ENCODE data around the gene THOC7.

The THOC7 gene

GRCh38 chr3:63878394-63879060 lies 14.9 kb upstream of the THOC7 start:
- DNase-seq (ENCODE audit: low read depth), result no peak

DNA sequence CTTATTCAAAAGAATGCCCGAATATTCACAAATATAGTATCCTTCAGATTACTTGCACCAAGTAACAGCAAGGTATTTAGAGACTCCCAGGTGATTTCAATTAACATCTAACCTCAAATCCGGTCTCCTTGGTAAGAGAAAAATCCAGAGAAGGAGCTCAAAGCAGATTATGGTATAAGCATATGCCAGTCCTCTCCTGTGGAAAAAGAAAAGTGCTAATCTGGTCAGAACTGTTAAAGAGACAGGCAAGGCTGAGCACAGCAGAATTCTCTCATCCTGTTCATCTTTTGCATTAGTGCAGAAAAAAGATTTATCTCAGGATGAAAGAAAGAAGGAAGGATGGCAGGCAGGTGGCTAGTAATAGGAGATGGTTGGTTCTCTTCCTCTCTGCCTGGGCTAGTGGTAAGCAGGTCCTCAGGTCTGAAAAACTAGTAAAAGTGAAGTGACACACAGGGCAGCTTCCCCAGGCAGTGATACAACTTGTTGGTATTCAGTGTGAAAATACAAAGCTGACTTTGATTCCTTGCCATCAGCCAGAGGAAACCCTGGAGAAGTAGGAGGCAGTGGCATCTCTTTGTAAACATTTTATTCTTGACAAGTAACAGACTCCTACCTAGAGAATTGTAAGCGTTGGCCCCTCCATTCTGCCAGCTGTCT lies 14.3 kb upstream of the THOC7 start:
- no peak for DNase-seq (ENCODE audit: low read depth)

GRCh38 chr3:63876260-63876659 lies 12.7 kb upstream of the THOC7 start:
- DNase-seq (ENCODE audit: low read depth), result no peak

DNA sequence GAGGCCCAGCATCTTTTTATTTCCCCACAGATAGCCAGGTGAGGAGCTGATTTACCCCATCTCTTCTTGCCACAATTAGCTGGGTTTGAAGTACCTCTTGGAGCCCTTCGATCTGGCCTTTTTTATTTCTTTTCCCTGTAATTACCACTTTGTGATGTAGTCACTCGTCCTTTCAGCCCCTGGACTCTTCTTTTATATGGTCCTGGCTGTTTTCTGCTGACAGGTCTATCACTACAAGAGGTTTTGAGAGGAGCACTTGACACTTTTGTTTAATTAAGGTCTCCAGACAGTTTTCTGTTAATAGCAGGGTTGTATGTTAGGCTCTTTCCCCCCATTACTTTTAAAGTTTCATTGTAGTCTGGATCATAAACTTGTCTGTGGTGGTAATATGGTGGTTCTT lies 11.9 kb upstream of the THOC7 start:
- no peak for DNase-seq (ENCODE audit: low read depth)

GRCh38 chr3:63874769-63875168 lies 11.2 kb upstream of the THOC7 start:
- DNase-seq (ENCODE audit: low read depth), result no peak

- no peak for DNase-seq (ENCODE audit: low read depth)
Measured at GRCh38 chr3:63872135-63872924, 8.7 kb upstream of the THOC7 start.

GRCh38 chr3:63870615-63871005 lies 7.0 kb upstream of the THOC7 start:
- DNase-seq (ENCODE audit: low read depth), result no peak

DNA sequence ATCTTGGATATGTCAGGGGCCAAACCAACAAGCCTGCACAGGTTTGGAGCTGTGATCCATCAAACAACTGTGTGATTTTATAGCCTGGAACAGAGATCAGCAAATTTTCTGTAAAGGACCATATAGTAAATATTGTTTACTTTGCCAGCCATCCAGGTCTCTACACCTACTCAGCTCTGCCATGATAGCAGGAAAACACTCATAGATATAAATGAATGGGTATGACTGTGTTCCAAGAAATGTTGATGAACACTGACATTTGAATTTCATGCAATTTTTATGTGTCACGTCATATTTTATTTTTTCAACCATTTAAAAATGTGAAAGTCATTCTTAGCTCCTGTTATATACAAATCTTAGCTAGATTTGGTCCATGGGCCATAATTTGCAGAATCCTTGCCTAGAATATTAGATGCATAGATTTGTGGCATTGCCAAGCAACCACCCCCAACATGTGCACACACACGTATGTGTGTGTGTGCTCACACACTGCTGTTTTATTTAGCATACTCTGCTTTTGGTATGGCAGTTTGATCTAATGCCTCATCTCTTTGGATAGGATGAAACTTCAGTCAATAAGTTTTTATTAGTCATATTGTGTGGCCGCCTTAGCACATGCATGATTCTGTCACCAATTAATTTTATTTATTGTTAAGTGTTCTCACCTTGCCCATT lies 6.5 kb upstream of the THOC7 start:
- no peak for DNase-seq (ENCODE audit: low read depth)

DNA sequence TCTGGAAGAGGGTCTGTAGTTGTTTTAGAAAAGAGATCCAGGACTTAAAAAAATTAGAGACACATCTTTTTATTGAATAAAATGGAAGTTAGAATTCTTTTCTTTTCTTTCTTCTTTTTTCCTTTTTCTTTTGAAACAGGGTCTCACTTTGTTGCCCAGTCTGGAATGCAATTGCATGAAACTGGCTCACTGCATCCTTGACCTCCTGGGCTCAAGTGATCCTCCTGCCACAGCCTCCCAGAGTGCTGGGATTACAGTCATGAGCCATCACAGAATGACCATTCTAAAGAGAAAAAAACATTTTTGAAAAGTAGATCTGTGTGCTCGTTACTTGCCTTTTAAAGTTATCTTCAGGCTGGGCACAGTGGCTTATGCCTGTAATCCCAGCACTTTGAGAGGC lies 3.6 kb upstream of the THOC7 start:
- no peak for DNase-seq (ENCODE audit: low read depth)

DNA sequence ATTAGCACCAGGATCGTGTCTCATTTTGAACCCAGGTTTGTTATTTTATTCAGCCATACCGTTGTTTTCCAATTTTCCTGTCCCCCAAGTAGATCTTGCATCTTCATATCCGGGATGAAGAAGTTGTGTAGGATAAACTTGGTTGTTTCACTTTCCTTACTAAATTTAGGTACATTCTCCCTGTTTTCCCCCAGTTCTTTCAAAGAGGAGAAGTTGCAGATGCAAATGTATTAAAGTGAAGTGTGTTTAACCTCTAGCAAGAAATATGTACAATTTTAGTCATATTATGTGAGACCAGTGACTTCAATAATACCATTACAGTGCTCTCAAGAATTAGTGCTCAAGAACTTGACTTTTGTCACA lies 1.3 kb upstream of the THOC7 start:
- DNase-seq (ENCODE audit: low read depth), result no peak

- peak; percentile 30 for DNase-seq (ENCODE audit: low read depth)
Measured at GRCh38 chr3:63864008-63864964, 681 bp upstream of the THOC7 start.

GRCh38 chr3:63862804-63863149 lies 828 bp downstream of the THOC7 start:
- no peak for DNase-seq (ENCODE audit: low read depth)

GRCh38 chr3:63861306-63861705 lies 2.3 kb downstream of the THOC7 start:
- DNase-seq (ENCODE audit: low read depth), result no peak

DNA sequence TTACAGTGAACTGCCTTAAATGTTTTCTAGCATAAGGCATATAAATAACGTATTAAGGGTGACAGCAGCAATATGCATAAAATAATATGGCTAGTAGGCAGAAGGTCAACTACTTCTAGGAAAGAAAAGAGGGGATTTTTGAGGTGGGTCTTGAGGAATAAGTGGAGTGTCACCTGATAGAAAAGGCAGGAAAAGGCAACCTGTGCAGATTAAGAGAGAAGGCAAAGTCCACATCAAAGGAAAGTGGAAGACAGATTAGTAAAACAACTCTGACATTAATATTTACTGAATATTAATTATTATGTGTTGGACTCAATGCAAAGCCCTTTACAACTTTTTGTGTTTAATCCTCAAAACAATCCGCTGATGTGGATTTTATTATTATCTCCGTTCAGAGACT lies 2.8 kb downstream of the THOC7 start:
- no peak for DNase-seq (ENCODE audit: low read depth)

- no peak for DNase-seq (ENCODE audit: low read depth)
Measured at GRCh38 chr3:63857311-63857710, 6.3 kb downstream of the THOC7 start.

DNA sequence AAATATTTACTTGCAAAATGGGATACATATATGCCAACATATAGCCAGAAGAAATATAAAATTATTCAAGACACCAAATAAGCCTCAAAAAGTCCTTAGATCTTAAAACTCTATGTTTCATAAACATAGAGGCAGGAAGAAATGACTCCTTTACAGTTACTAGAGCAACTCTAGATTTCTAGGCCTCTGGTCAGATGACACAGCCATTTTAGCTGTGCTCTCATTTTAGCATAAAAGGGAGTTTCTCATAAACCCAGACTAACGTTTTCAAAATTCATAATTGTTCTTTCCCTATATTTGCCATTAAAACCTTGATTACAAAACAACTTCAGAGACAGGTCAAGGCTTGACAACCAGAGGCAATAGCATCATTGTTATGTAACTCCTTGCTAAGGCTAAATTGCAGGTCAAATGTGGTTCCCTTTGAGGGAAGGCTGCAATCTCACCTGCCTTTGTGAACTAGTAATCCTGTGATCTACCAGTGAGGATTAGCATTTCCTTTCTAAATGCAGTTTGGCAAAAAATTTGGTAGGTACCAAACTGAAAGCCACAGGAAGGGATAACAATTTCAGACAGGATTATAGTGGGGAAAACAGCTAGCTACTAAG lies 8.2 kb downstream of the THOC7 start:
- DNase-seq (ENCODE audit: low read depth), result no peak

DNA sequence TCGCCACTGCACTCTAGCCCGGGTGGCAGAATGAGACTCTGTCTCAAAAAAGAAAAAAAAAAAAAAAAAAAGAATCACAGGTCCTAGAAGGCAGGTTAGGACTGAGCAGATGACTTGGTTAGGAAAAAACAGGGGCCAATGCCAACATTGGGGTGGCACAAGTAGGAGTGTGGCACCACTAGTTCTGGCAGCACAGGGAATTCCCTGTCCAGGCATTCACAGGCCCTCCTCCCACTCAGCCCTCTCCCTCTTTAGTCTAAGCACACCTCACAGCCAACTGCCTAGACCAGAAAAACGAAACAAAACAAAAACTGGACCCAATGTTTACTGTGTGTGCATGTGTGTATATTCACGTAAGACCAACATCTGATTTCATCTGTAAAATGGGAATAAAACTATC lies 10.5 kb downstream of the THOC7 start:
- no peak for DNase-seq (ENCODE audit: low read depth)

DNA sequence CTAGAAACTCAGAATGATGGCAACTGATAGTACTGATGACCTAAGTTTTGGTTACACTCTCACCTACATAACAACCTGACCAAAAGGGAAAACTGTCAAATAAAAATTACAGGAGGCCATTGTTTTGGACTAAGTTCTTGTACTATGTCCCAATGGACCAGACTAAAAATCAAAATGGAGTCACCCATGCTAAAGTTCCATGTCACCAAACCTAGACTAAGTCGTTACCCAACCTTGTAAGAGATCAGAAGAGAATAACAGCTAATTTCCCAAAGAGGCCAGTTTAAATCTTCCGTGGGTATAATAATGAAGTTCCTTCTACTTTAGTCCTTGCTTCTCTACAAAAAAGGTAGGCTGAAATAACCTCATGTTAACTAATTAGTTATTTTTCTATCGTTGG lies 12.3 kb downstream of the THOC7 start:
- DNase-seq (ENCODE audit: low read depth), result no peak

- DNase-seq (ENCODE audit: low read depth), result no peak
Measured at GRCh38 chr3:63849175-63849574, 14.4 kb downstream of the THOC7 start.

DNA sequence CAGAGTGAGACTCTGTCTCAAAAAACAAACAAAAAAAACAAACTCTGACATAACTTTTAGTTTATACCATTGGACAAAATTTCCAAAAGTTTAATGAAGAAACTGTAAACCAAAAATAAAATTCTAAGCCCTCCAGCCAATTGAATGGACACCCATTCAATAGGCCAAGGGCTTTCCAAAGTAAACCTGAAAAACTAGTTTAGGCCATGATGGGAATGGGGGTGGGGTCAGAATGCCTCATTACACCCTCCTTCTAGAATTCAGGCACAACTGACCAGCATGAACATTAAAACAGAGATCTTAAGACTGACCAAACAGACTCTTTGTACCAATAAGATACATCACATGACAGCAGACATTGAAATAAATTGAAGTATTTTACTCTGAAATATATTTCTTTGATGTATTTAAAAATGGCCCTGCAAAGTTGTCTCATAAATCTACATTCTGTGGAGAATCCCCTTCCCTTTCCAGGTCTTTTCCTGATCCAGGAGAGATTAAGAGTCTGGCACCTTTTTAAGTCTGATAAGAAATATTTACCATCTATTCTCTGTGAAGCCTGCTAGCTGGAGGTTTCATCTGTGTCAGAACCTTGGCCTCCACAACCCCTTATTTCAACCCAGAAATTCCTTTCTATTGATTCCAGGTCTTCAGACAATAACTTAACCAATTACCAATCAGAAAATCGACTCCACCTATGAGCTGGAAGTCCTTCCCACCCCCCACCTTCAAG lies 15.7 kb downstream of the THOC7 start:
- DNase-seq (ENCODE audit: low read depth), result no peak

DNA sequence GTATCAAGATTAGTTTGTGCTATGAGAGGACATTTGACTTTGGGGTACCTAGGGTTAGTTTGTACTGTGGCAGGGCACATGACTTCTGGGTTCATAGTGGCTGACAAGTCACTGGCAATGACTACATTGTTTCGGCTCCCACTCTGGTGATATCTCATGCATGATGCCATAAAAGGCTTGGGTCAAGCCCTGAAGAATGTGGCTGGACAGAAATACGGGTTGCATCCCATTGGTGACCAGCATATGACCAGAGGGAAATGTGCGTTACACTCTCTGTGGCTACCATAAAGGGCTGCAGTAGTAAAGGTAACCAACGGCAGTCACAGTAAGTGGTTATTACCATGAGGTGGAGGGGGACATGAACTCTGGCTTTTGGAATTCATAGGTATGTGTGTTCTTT lies 18.4 kb downstream of the THOC7 start:
- no peak for DNase-seq (ENCODE audit: low read depth)

Data from stimulated activated CD8-positive, alpha-beta memory T cell treated with anti-CD3 and anti-CD28 coated beads, Interleukin-7, amount 100 ng/mL, for 24 hours (primary cell).